Natural killer cell (primary cell): Measurements from ENCODE around the gene CASTOR1. TPM values are rescaled to one million over a fixed set of nuclear protein-coding genes. Genes with fewer than 3 reads are reported as not detected.

Source experiments
- ATAC-seq, 3 donors: fragments of 150-1000 bp in 2 of 3; fragments of 200-7000 bp in 1 of 3; cut with Tn5 transposase; 1 replicate in 1 of 3; 2 replicates in 2 of 3; pipeline ENCODE4 v1.10.0; 2021; ENCODE audit warnings: mild to moderate bottlenecking in 2 of 3, moderate library complexity in 2 of 3
- DNase-seq, 2 donors: peaks; one replicate each; pipeline versions ENCODE4 v3.0.0 to v3.0.0-alpha.2; 2013 to 2021; ENCODE audit warnings: mixed read lengths in 1 of 2
- H3K27ac ChIP-seq: one replicate; pipeline ENCODE4 v1.5.1; 2013; ENCODE audit warnings: mild to moderate bottlenecking, low read length
- H3K27me3 ChIP-seq: one replicate; pipeline ENCODE4 v1.6.1; 2013; ENCODE audit warnings: low read length; ENCODE audit not compliant: control insufficient read depth, insufficient read depth
- H3K36me3 ChIP-seq: one replicate; pipeline ENCODE4 v1.6.1; 2013; ENCODE audit warnings: low read length; ENCODE audit not compliant: control insufficient read depth, insufficient read depth
- H3K4me1 ChIP-seq: one replicate; pipeline ENCODE4 v1.6.1; 2013; ENCODE audit warnings: low read length; ENCODE audit not compliant: control insufficient read depth, insufficient read depth
- H3K4me3 ChIP-seq: one replicate; pipeline ENCODE4 v1.5.1; 2013; ENCODE audit warnings: low read length
- H3K9me3 ChIP-seq: one replicate; pipeline ENCODE4 v1.6.1; 2013; ENCODE audit warnings: low read length; ENCODE audit not compliant: control insufficient read depth, insufficient read depth
- H3K27ac Mint-ChIP-seq, 2 donors: one replicate each; pipeline ENCODE4 v1.8.0; 2022; ENCODE audit warnings: mild to moderate bottlenecking in 2 of 2, mixed read lengths in 2 of 2, moderate library complexity in 1 of 2
- H3K27me3 Mint-ChIP-seq, 2 donors: one replicate each; pipeline ENCODE4 v1.8.0; 2022; ENCODE audit warnings: low read depth in 2 of 2, mixed read lengths in 2 of 2
- H3K36me3 Mint-ChIP-seq: one replicate; pipeline ENCODE4 v1.8.0; 2022; ENCODE audit warnings: mixed read lengths
- H3K4me1 Mint-ChIP-seq, 2 donors: one replicate each; pipeline ENCODE4 v1.8.0; 2022; ENCODE audit warnings: mixed read lengths in 2 of 2
- H3K4me3 Mint-ChIP-seq: one replicate; pipeline ENCODE4 v1.8.0; 2022; ENCODE audit warnings: mild to moderate bottlenecking, moderate library complexity, mixed read lengths
- H3K9me3 Mint-ChIP-seq, 2 donors: one replicate each; pipeline ENCODE4 v1.8.0; 2022; ENCODE audit warnings: mixed read lengths in 2 of 2
- WGBS: methylation state at CpG from one replicate; pipeline ENCODE4 v1.1.7; 2013; ENCODE audit warnings: missing lambda C conversion rate; ENCODE audit not compliant: insufficient coverage; 5-methylcytosine and 5-hydroxymethylcytosine counted together
- intact Hi-C: fragments of 100-400 bp; cut with micrococcal nuclease; formaldehyde crosslinking; loops from one replicate; pipeline ENCODE4 v1.14.2; 2022
- total RNA-seq, 4 donors: library from RNA; stranded (reverse); fragments of 120-200 nt in 1 of 4; gene quantifications; one replicate each; pipeline versions ENCODE4 v1.2.3 to v1.2.4, GENCODE V29; 2013 to 2022
- TF ChIP-seq, protein P1 (sequence below): fragments of 200-600 bp; IDR thresholded peaks from one replicate; pipeline ENCODE4 v1.8.0; 2022; ENCODE audit warnings: antibody characterized with exemption

Gene CASTOR1
- total RNA-seq, 3 donors from 2014 or later (not counting 1 experiment from before 2014, with no cell fraction given), result 7.0 to 11.9 (median 8.8) TPM

DNA sequence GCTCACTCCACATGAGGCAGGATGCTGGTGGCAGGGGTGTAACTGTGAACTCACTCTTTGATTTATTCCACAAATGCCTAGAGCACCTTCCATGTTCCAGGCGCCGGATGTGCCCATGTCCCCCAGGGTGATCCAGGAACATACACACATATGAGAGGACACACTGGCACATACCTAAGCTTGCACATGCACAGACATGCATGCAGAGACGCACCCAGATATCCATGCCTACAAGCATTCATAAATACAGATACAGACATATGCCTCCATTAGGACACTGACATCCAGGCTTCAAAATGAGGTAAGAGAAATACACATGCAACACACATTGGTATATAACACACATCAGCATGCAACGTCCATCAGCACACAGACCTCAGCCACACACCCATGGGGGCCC lies 27.2 kb downstream of the CASTOR1 start:
- Mint-ChIP-seq H3K27me3 (no peaks in the 10 kb centered on the region), H3K4me1 (peaks cover 22 to 42% of the 10 kb centered on the region in 2 donors), H3K27ac (peak overlapping the region; percentile 46 to 84), H3K36me3 (no peaks in the 10 kb centered on the region), H3K9me3 (no peaks in the 10 kb centered on the region), H3K4me3 (peak overlapping the region; percentile 45)
- H3K27ac ChIP-seq, result no peak overlapping the region
- no peak for DNase-seq
- peaks cover 51% of the 10 kb centered on the region for H3K4me1 ChIP-seq
- no peak for ATAC-seq
- H3K36me3 ChIP-seq, result peaks cover 12% of the 10 kb centered on the region
- H3K27me3 ChIP-seq, result no peaks in the 10 kb centered on the region
- 81% methylated on average over 4 of the region's 4 CpGs for WGBS
- TF ChIP-seq, protein P1, sequence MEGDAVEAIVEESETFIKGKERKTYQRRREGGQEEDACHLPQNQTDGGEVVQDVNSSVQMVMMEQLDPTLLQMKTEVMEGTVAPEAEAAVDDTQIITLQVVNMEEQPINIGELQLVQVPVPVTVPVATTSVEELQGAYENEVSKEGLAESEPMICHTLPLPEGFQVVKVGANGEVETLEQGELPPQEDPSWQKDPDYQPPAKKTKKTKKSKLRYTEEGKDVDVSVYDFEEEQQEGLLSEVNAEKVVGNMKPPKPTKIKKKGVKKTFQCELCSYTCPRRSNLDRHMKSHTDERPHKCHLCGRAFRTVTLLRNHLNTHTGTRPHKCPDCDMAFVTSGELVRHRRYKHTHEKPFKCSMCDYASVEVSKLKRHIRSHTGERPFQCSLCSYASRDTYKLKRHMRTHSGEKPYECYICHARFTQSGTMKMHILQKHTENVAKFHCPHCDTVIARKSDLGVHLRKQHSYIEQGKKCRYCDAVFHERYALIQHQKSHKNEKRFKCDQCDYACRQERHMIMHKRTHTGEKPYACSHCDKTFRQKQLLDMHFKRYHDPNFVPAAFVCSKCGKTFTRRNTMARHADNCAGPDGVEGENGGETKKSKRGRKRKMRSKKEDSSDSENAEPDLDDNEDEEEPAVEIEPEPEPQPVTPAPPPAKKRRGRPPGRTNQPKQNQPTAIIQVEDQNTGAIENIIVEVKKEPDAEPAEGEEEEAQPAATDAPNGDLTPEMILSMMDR, result no peak
- no peak overlapping the region for H3K4me3 ChIP-seq
- intact Hi-C loops, result no loop called here
- no peaks in the 10 kb centered on the region for H3K9me3 ChIP-seq

DNA sequence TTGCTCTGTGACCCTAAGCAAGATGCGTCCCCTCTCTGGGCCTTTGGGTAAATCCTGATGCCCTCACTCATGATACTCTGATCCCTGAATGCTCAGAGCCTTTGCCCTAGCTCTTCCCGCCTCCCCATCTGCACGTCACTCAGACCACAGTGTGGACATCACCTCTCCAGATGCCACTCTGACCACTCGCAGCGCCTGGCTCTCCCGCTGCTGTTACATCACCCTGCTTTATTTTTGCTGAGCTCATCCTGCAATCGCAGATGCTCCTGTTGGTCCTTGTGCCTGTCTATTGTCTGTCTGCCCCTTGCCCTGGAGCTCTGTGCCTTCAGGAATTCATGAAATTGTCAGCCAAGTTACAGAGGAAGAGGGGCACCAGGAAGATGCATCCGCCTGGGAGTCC lies 28.2 kb downstream of the CASTOR1 start:
- Histone ChIP-seq H3K36me3 (peaks cover 12% of the 10 kb centered on the region), H3K27me3 (no peaks in the 10 kb centered on the region), H3K4me3 (no peak overlapping the region), H3K4me1 (peaks cover 44% of the 10 kb centered on the region), H3K9me3 (no peaks in the 10 kb centered on the region), H3K27ac (no peak overlapping the region)
- Mint-ChIP-seq H3K36me3 (no peaks in the 10 kb centered on the region), H3K9me3 (no peaks in the 10 kb centered on the region), H3K27ac (no peak overlapping the region), H3K4me3 (no peak overlapping the region), H3K27me3 (peaks cover 0 to 3% of the 10 kb centered on the region in 2 donors), H3K4me1 (peaks cover 16 to 32% of the 10 kb centered on the region in 2 donors)
- ATAC-seq, result no peak
- 87% methylated on average over 8 of the region's 8 CpGs for WGBS
- TF ChIP-seq, protein P1, result no peak
- no peak for DNase-seq
- intact Hi-C loops, result no loop called here

DNA sequence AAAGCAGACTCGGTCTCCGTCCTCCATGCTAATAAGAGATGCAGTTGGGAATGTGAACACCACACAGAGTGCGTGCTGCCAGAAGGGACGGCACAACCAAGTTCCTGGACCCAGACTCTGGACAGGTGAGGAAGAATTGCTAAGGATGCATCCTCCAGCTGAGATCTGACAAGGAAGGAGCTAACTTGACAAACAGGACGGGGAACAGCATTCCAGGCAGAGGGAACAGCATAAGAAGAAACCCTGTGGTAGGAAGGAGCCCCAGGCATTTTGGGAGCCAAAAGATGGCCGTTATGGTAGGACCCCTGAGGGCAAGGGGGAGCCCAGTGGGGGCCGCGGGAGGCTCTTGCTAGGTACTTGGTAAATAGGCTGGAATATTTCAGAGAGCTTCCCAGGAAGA lies 28.6 kb downstream of the CASTOR1 start:
- peaks cover 12% of the 10 kb centered on the region for H3K36me3 ChIP-seq
- H3K4me3 Mint-ChIP-seq, result no peak overlapping the region
- H3K4me1 ChIP-seq, result peaks cover 42% of the 10 kb centered on the region
- no peak overlapping the region for H3K4me3 ChIP-seq
- H3K36me3 Mint-ChIP-seq, result no peaks in the 10 kb centered on the region
- H3K27me3 Mint-ChIP-seq, result peaks cover 0 to 3% of the 10 kb centered on the region in 2 donors
- no peaks in the 10 kb centered on the region for H3K9me3 ChIP-seq
- no peak overlapping the region for H3K27ac Mint-ChIP-seq
- peaks cover 12 to 27% of the 10 kb centered on the region in 2 donors for H3K4me1 Mint-ChIP-seq
- no peaks in the 10 kb centered on the region for H3K27me3 ChIP-seq
- H3K9me3 Mint-ChIP-seq, result no peaks in the 10 kb centered on the region
- WGBS, result 95% methylated on average over 8 of the region's 8 CpGs
- DNase-seq, result no peak
- no peak overlapping the region for H3K27ac ChIP-seq
- ATAC-seq, result no peak
- TF ChIP-seq, protein P1, result no peak
- intact Hi-C loops, result no loop called here

DNA sequence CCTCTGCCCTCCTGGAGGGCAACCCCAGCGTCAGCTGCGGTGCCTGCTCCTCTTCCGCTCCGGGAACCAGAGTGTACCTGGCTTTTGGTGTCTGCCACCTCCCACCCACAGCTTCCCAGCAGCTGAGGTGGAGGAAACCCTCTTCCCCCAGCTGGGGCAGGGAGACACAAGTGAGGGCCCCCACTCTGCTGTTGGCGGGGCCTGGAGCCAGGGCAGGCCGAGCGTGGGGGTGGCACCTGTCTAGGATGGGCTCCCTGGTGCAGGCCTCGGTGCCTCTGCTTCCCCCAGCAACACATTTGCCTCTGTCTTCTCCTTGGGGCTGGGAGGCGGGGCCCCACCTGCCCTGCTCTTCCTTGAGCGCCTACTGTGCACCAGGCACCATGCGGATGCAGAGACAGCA lies 29.0 kb downstream of the CASTOR1 start:
- H3K4me1 ChIP-seq, result peaks cover 38% of the 10 kb centered on the region
- intact Hi-C loops, result no loop called here
- H3K4me3 Mint-ChIP-seq, result no peak overlapping the region

More for the DNA sequence above, 29.0 kb downstream of the CASTOR1 start:
- no peak overlapping the region for H3K27ac ChIP-seq
- H3K36me3 Mint-ChIP-seq, result no peaks in the 10 kb centered on the region
- no peak overlapping the region for H3K4me3 ChIP-seq
- no peak overlapping the region for H3K27ac Mint-ChIP-seq
- H3K27me3 Mint-ChIP-seq, result peaks cover 0 to 3% of the 10 kb centered on the region in 2 donors
- no peaks in the 10 kb centered on the region for H3K9me3 ChIP-seq
- TF ChIP-seq, protein P1, result no peak
- no peaks in the 10 kb centered on the region for H3K9me3 Mint-ChIP-seq
- H3K36me3 ChIP-seq, result peaks cover 12% of the 10 kb centered on the region
- DNase-seq (no peak), ATAC-seq (no peak)
- peaks cover 9 to 24% of the 10 kb centered on the region in 2 donors for H3K4me1 Mint-ChIP-seq
- H3K27me3 ChIP-seq, result no peaks in the 10 kb centered on the region
- 87% methylated on average over 11 of the region's 11 CpGs for WGBS
